GM19238 (cell line): ENCODE results near the gene MMP25.

Experiments used
- DNase-seq: peaks from one replicate; pipeline ENCODE4 v3.0.0; 2011; ENCODE audit warnings: low spot score; ENCODE audit not compliant: insufficient read length

MMP25 gene, protein sequence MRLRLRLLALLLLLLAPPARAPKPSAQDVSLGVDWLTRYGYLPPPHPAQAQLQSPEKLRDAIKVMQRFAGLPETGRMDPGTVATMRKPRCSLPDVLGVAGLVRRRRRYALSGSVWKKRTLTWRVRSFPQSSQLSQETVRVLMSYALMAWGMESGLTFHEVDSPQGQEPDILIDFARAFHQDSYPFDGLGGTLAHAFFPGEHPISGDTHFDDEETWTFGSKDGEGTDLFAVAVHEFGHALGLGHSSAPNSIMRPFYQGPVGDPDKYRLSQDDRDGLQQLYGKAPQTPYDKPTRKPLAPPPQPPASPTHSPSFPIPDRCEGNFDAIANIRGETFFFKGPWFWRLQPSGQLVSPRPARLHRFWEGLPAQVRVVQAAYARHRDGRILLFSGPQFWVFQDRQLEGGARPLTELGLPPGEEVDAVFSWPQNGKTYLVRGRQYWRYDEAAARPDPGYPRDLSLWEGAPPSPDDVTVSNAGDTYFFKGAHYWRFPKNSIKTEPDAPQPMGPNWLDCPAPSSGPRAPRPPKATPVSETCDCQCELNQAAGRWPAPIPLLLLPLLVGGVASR

DNA sequence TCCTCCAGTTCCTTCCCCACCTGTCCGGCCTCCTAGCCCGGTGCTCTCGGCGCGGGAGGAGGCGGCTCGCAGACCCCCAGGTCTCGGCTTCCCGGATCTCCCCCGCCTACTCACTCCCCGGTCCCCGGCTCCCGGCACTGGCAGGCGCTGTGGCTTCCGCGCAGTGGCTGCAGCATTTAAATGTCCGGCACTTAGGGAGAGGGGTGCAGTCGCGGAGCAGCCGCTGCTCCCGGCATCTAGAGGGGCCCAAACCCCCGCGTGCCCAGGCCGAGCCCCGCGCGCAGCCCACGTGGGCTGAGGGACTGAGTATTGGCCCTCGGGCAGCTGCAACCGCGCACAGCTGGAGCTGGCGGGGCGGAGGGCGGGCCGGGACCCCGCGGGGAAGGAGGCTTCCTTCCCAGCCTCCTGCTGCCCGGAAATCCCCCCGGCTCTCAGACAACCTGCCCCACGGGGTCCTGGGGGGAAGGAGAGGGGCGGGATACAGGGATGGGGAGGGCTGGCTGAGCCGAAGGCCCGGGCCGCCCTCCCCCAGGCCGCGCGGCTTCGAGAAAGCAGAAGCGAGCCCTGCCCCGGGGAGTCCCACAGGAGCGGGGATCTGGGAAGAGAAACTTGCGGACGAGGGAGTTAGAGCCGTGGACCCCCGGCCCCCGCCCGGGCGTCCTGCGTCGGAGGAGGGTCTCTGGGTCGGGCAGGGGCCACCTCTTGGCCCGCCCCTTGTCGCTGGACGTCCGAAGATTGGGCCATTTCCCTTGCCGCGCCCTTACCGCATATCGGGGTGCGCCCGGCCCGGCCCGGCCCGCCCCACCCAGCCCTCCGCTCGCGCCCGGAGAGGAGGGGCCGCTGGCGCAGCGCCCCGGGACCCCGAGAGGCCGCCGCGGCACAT lies at the start of gene MMP25:
TSS of gene MMP25 (plus strand) at position 804 of the 883 bp plus-strand sequence. CDS start 357 bp downstream, outside the sequence.
- DNase-seq: peak; percentile 64

DNA sequence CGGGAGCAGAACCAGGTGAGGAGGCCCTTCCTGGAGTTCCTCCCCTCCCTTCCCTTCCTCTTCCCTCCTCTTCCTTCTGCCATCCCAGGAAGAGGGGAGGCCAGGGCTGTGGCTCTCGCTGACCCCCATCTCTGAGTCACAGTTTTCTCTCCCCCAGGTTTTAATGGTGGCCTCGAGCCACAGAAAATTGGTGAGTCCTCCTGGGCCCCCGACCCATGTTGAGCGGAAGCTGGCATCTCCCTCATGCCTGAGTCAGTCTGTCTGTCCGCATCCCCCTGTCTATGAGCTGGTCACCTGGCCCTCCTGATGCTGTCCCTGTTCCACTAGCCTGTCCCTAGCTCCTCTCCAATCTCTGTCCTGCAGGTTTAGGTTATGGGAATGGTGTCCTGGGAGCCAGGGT lies 46.4 kb upstream of the MMP25 start:
- DNase-seq: no peak

DNA sequence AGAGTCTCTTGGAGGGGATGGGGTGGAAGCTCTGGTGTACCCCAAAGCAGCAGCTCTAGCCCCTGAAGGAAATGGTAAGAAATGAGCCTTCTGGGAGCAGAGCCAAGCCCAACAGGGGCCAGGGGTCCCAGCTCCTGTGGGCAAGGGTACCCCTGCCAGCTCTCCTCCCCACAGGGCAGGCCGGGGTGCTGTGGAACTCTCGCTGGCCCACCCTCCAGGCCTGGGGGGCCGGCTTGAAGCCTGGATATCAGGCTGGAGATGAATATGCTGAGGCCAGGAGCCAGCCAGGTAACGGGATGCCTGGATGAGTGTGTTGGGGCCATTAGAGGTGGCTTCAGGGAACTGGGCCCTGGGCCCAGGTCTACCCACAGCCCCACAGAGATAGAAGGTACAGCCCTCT lies 45.8 kb upstream of the MMP25 start:
- no peak for DNase-seq

DNA sequence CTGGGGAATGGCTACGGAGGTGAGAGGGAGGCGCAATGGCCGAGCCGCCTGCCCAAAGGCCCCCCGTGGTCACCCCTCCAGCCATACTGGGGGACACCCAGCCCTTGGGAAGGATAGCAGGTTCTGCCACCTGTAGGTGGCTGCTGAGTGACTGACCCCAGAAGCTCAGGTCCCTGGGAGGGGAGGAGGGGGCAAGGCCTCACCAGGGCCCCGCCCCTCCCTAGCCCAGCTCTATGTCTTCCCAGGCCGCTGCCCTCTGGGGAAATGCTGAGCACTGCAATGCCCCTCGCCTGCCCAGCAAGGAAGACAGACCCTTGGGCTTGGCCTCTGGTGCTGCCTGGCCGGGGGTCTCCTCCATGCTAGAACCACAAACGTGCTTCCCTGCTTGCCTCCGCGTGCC lies 45.0 kb upstream of the MMP25 start:
- no peak for DNase-seq

DNA sequence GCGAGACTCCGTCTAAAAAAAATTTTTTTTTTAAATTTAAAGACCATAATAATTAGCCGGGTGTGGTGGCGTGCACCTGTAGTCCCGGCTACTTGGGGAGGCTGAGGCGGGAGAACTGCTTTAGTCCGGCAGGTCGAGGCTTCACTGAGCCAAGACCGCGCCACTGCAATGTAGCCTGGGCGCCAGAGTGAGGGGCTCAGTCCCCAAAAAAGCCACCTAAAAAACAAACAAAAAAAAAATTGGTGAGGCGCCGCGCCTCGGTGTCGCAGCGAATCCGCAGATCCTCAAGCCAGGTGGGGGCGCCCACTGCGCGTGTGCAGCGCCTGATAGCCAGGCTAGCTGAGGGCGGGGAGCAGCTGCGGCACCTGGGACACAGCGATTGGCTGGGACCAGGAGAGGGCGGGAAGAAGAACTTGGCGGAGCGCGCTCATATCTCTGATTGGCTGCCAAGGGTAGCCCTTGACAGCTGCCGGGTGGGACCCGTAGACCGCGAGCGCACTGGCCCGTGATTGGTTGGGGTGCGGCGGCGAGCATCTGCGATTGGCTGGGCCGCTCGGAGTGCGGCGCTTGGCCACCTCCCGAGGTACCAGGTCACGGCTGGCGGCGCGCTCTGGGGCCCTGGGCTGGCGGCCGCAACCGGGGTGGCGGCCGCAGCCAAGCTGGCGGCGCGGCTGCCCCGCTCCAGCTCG lies 42.6 kb upstream of the MMP25 start:
- peak; percentile 100 for DNase-seq

DNA sequence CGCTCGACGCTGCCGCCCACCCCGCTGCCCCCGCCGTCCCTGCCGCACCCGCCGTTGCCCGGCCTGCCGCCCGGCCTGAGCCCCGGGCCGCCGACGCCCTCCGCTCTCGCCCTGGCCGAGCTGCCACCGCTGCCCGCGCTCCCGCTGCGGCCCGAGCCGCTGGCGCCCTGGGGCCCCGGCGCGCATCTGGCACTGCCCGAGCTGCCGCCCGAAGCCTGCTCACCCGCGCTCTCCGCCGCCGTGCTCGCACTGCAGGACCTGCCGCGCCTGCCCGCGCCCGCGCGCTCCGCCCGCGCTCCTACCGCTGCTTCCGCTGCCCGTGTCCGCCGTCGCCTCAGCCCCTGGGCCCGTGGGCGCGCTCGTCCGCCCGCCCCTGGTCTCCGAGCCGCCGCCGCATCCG lies 42.0 kb upstream of the MMP25 start:
- no peak for DNase-seq

DNA sequence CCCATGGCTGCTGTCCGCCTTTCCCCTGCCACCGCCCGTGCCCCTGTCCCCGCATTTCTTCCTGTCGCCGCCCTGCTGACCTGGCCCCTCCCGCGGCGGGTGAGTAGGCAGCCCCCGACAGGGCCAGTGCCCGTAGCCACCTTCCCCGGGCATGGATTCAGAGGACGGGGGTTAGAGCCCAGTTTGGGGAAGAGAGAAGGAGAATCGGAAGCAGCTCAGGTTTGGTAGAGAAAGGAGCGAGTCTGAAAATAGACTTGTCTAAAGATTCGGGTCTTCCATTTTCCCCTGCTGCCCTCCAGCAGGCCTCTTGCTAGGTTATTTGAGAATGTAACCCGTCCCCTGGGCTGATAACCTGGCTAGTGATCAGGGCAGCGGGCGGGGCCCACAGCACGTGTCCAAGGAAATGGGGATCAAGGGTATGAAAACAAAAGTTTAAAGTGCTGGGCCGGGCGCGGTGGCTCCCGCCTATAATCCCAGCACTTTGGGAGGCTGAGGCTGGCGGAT lies 41.5 kb upstream of the MMP25 start:
- DNase-seq: no peak

DNA sequence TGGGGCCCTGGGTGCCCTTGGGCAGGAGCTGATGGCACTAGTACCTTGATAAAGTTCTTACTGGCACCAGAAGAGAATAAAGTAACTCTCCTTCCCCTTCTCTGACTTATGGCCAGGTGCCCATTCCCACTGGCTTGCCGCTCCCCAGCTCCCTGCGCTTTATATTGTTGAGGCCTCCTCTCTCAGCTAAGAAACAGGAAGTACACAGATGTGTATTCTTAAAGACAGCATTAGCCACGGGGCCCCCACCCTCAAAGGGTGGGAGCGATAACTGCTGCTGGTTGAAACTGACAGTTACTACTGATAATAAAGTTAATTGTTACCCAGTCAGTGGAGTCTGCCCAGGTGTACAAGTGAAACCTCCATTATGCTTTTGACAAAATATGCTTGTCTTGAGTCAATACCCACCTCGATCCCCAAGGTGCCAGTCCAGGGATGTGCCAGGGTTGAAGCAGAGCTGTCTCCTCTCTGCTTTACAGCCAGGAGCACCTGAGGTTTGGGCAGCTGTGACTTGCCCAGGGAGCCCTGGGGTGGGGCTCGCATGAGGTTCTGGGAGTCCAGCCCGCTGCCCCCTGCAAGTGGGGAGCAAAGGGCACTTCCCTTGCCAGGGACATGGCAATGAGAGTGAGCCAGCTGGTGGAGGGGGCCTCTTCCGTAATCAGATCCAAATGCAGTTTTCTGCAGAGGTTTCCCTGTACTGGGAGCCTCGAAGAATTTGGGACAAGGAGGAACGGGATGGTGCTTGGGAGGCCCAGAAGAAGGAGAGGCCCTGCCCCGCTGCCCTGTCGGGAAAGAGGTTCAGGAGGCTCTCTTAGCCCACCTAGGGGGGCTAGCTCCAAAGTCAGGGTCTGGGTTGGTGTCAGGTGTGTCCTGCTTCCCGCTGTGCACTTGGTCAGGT lies 39.1 kb upstream of the MMP25 start:
- peak; percentile 48 for DNase-seq

DNA sequence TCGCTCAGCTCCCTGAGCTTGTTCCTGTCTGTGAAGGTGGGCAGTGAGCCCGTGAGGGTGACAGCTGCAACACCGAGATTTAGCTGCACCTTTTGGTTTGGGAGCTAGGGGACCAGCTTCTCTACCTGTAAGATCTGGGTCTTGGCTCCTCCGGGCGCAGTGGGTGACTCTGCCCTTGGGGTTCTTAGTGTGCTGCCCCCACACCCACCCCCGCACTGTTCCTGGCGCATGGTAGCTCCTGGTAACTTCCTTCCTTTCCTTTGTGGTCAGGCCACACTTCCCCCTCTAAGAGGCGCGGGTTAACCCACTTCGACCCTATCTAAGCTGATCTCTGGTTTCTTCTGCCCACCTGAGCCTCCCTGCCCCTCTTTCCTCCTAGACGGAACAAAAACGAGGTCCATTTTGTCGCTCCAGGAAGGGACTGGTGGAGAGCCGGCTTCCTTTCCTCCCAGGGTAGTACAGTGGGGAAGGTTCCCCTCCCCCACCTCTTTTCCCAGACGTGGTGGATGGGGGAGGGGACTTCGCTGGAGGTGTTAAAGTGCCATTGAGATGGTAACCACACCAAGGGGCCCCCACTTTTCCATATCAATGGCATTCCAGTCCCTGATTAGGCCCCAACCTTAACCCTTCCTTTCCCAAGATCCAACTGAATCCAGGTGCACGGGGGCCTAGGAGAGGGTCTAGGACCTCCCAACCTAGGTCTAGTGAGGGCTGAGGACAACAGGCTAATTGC lies 38.2 kb upstream of the MMP25 start:
- no peak for DNase-seq

DNA sequence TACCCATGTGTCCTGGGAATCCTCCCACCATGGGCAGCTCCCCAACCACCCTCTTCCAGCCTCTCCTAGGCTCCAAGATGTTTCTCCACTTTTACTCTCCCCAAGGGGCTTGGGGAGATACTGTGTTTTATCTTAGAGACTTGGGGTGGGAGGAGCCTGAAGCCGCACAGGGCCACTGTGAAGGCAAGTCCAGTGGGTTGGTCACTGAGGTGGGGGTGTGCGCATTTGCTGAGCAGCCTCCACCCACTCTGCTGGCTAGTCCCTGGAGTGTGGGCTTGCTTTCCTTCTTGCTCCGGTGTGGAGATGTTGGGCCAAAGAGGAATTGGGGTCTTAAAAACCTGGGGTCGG lies 37.7 kb upstream of the MMP25 start:
- DNase-seq: no peak

DNA sequence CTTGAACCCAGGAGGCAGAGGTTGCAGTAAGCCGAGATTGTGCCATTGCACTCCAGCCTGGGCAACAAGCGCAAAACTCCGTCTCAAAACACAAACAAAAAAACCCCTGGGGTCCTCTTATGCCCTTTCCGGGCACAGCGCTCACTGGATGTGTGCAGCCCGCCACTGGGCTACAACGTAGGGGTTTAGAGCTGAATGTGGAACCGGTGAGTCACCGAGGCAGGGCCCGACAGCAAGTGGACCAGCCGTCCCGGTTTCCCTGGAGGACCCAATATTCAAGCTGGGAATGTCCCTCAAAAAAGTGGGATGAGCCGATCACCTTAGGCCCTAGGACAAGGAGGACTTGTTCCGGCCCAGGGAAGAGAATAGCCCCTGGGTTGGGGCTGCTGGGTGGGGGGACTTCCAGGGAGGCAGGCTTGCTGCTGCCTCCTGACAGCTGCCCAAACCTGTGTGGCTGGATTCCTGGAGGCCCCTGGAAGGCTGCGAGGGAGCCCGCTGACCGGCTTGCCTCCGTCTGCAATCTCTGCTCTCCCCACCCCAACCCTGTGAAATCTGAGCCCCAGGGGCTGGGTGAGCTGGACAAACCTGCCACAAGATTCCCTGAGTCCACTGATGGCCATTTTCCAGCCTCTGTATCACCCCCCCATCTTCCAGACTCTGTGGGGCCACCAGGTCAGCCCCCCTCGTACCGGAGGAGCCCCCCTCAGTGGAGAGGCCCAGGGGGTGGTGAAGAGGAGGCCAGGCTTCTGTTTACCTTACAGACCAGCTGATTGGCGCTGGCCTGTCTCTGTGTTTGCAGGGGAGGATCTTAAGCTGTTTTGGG lies 36.6 kb upstream of the MMP25 start:
- no peak for DNase-seq

DNA sequence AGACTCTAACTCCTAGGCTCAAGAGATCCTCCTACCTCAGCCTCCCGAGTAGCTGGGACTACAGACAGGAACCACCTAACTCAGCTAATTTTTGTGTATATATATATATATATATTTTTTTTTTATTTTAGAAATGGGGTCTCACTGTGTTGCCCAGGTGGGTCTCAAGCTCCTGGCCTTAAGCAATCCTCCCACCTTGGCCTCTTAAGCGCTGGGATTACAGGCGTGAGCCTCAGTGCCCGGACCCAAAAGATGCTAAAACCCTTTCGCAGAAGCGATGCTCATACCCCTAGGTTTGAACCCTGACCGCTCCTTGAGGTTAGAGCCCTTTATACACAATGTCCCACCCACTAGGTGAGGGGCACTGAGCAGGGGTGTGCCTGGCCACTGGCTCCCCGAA lies 35.9 kb upstream of the MMP25 start:
- DNase-seq: no peak

DNA sequence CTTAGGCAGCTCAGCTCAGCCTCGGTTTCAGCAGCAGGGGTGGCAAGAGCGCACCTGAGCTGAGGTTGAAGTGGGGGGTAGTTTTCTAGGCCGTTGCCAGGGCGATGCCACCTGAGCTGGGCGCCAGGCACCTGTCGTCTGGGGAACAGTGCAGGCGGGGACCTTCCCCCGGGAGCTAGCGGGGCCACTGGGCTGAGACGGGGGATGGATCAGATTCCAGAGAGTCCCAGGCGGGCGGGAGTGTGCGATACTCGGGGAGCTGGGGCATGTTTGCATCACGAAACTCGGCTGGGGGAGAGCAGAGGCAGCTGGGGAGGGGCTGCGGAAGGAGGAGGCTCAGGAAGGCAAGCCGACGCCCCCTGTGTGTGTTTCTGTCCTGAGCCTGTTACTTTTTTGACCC lies 34.1 kb upstream of the MMP25 start:
- no peak for DNase-seq

DNA sequence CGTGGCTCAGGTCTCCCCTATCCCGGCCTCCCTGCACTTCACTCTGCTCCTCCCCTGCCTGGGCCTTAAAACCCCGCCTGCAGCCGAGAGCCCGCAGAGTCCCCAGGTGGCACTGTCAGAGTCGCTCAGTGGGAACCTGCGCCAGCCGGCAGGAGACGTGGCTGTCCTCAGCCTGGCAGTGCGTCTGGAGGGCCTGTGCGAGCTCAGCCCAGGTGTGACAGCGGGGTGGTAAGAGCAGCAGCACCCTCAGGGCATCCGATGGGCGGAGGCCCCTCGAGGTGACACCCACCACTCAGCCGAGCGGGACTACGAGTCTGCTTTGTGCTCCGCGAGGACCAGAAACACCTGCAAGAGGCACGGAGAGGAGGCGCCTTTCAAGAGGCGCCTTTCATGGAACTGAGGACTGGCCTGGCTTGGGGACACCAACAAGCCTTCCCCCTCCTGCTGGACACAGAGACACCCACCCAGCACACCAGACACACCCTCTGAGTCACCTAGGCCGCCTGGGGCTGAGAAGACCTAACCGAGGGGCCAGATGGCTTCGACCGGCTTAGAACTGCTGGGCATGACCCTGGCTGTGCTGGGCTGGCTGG lies 33.4 kb upstream of the MMP25 start, which contains the start of gene CLDN9:
TSS of gene CLDN9 (plus strand) at position 96 of the 593 bp plus-strand sequence. CDS start at position 536, 440 bp downstream.
- DNase-seq: no peak

DNA sequence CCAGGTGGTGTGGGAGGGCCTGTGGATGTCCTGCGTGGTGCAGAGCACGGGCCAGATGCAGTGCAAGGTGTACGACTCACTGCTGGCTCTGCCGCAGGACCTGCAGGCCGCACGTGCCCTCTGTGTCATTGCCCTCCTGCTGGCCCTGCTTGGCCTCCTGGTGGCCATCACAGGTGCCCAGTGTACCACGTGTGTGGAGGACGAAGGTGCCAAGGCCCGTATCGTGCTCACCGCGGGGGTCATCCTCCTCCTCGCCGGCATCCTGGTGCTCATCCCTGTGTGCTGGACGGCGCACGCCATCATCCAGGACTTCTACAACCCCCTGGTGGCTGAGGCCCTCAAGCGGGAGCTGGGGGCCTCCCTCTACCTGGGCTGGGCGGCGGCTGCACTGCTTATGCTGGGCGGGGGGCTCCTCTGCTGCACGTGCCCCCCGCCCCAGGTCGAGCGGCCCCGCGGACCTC lies 32.8 kb upstream of the MMP25 start:
- no peak for DNase-seq

DNA sequence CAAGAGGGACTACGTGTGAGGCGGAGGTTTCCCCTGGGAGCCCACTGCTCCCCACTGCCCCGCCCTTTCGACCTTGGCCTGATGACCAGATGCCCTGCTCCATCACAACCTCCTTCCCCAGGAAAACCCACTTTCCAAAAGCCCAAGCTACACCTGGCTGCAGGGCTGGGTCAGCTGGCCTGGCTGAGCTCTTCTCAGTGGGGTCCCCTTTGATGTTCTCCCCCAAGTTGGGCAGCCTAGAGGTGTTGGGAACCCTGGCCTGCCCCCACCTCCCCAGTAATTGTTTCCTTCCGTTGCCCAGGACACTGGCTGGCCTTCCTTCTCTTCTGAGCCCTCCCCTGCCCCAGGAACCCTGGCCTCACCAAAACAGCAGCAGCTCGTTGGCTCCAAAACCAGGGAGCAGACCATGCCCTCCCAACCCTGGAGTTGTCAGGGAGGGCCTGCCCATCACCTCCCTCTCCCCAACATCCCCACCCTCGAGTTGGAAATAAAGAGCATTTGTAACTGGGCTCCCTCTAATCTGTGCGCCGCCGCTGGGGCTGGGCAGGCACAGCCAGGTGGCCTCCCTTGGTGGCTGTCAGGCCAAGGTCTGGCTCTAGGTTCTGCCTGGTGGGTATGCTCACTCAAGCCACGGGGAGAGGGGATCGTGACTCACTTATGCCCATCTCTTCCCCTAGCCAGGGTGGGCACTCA lies 32.2 kb upstream of the MMP25 start:
- no peak for DNase-seq

DNA sequence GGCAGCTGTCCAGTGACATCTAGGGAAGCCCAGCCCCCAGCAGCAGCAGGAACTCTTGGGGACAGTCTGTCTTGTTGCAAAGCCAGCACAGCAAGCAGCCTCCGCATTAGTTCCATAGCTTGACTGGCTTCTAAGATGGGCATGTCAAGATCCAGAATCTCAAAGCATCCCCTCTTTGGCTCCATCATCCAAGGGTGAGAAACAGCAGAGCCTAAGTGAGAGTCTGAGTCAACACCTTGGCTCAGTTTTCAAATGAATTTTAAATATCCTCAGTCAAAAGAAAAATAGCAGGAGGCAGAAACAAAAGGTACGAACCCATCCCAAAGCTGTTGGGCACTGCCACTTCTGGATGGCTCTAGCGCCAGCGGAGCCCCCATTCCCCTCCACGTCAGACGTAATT lies 31.4 kb upstream of the MMP25 start:
- DNase-seq: no peak
